Measurements from ENCODE around the gene RGS17. TPM values are rescaled to one million over a fixed set of nuclear protein-coding genes. Genes with fewer than 3 reads are reported as not detected.

Gene RGS17
- total and polyA plus RNA-seq, 10 of the 15 experiments (the other 5 are each of a cell fraction or from before 2014, with no cell fraction given) = 0.06 to 0.29 (median 0.14) TPM; not detected in 4

DNA sequence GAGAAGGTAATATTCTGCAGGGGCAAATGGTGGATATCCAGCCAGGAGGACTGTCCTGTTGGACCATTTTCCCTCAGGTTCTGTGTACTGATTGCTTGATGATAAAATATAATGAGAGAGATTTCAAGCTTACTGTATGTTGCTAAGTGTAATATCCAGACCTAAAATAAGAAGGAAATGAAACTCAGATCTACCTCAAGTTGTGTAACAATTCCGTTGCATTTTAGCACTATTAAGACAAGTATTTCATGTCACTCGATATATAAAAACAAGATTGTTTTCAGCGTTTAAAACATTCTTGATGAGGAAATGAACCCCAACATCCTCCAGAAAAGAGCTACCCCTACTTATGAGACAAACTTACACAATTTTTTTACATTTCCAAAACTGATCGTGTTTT is 57.2 kb downstream of the RGS17 start (continued):
- TF ChIP-seq ZNF207 (IDR thresholded peaks at IDR 0.05; ENCODE audit: borderline replicate concordance) = no peak

DNA sequence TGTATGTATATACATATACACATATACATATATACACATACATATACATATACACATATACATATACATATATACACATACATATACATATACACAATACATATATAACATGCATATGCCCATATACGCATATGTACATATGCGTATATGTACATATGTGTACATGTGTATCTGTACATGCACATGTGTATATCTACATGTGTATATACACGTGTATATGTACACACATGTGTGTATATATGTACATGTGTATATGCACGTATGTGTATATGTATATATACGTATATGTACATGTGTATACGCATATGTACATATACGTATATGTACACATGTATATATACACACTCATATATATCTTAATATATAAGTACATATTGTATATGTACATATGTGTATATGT is 60.3 kb downstream of the RGS17 start:
- H3K9me3 ChIP-seq (replicated peaks; ENCODE audit: control insufficient read depth, insufficient read depth, low read length) = no peaks in the 10 kb centered on the region
- RAD21 ChIA-PET (ENCODE audit: unreplicated experiment) = no interaction called here
- H3K4me2 ChIP-seq (ENCODE audit: control insufficient read depth, insufficient read depth) = no peak overlapping the region
- H3K27me3 ChIP-seq (replicated peaks in 1 of 2; ENCODE audit: control insufficient read depth in 2 of 2, insufficient read depth in 2 of 2, low read length in 1 of 2) = no peaks in the 10 kb centered on the region; a peak in 1 of 4 replicates
- 64% methylated on average over 7 of the region's 7 CpGs for WGBS (ENCODE audit: insufficient coverage, insufficient replicate concordance, low lambda C conversion rate, missing lambda C conversion rate)
- ATAC-seq (no peak), DNase-seq (ENCODE audit: low read depth, low spot score) (no peak), FAIRE-seq (no peak)
- H3K79me2 ChIP-seq (ENCODE audit: control insufficient read depth, insufficient read depth, low read length) = no peaks in the 10 kb centered on the region
- H3K4me1 ChIP-seq (ENCODE audit: control insufficient read depth, insufficient read depth, low read length) = no peaks in the 10 kb centered on the region
- no peak overlapping the region for H2AFZ ChIP-seq (ENCODE audit: control insufficient read depth, low read depth, low read length)
- POLR2A ChIA-PET = no interaction called here
- H4K20me1 ChIP-seq (ENCODE audit: control insufficient read depth, insufficient read depth) = no peaks in the 10 kb centered on the region
- in situ Hi-C loops (cut with MboI) (no loop called here), intact Hi-C loops (cut with micrococcal nuclease; ENCODE audit: unreplicated experiment) (no loop called here)
- H3K36me3 ChIP-seq (ENCODE audit: control insufficient read depth in 2 of 2, insufficient read depth in 2 of 2, low read length in 1 of 2) = no peaks in the 10 kb centered on the region
- BruUV-seq (replicated peaks) = no TSS peak
- H3K4me3 ChIP-seq = no peak overlapping the region
- no peak overlapping the region for H3K9ac ChIP-seq (ENCODE audit: control insufficient read depth, insufficient read depth, low read length)
- CTCF ChIA-PET = no interaction called here
- TF ChIP-seq SREBF2 (IDR thresholded peaks at IDR 0.05; ENCODE audit: low read length) (no peak), RAD51 (IDR thresholded peaks at IDR 0.05) (no peak), SP1 (IDR thresholded peaks at IDR 0.05; ENCODE audit: low read depth, low read length) (no peak), TCF12 (IDR thresholded peaks at IDR 0.05; ENCODE audit: low read depth, low read length) (no peak), ZNF217 (IDR thresholded peaks at IDR 0.05) (no peak), ZZZ3 (IDR thresholded peaks at IDR 0.05; ENCODE audit: control insufficient read depth, insufficient read length, low read depth) (no peak), YBX1 (IDR thresholded peaks at IDR 0.05) (no peak), ATF7 (IDR thresholded peaks at IDR 0.05; ENCODE audit: low read depth) (no peak), TARDBP (IDR thresholded peaks at IDR 0.05; ENCODE audit: borderline replicate concordance) (no peak), BACH1 (IDR thresholded peaks at IDR 0.05; ENCODE audit: borderline replicate concordance) (no peak), FOXM1 (IDR thresholded peaks at IDR 0.05; ENCODE audit: low read depth, low read length) (no peak)
- TF ChIP-seq, protein P1, sequence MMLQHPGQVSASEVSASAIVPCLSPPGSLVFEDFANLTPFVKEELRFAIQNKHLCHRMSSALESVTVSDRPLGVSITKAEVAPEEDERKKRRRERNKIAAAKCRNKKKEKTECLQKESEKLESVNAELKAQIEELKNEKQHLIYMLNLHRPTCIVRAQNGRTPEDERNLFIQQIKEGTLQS (IDR thresholded peaks at IDR 0.05; ENCODE audit: borderline replicate concordance, extremely low read depth, low read depth, low read length) = no peak
- TF ChIP-seq, protein P2, sequence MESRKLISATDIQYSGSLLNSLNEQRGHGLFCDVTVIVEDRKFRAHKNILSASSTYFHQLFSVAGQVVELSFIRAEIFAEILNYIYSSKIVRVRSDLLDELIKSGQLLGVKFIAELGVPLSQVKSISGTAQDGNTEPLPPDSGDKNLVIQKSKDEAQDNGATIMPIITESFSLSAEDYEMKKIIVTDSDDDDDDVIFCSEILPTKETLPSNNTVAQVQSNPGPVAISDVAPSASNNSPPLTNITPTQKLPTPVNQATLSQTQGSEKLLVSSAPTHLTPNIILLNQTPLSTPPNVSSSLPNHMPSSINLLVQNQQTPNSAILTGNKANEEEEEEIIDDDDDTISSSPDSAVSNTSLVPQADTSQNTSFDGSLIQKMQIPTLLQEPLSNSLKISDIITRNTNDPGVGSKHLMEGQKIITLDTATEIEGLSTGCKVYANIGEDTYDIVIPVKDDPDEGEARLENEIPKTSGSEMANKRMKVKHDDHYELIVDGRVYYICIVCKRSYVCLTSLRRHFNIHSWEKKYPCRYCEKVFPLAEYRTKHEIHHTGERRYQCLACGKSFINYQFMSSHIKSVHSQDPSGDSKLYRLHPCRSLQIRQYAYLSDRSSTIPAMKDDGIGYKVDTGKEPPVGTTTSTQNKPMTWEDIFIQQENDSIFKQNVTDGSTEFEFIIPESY (IDR thresholded peaks at IDR 0.05) = no peak
- no peak overlapping the region for H3K27ac ChIP-seq (ENCODE audit: control insufficient read depth, insufficient read depth)
- SMC1A ChIA-PET (ENCODE audit: uncharacterized antibody, unreplicated experiment) = no interaction called here
